Activated naive CD4-positive, alpha-beta T cell treated with Interleukin-2 at 50 U/mL for 16 hours (primary cell): ENCODE results near the gene HOXC5.
A peak's percentile ranks its signal among the peaks of the same experiment; 100 is the strongest.
"Not testable (repeated sequence)": the region's sequence is repeated elsewhere in the genome, so short reads cannot be mapped to it uniquely, and the experiment has no call there.

Experiments
- DNase-seq: peaks from one replicate; pipeline ENCODE4 v3.0.0-alpha.2; 2020

Gene HOXC5

GRCh38 chr12:54075974-54076373, 43.1 kb downstream of the HOXC5 start:
- no peak for DNase-seq

- DNase-seq, result not testable (repeated sequence)
Measured at GRCh38 chr12:54077843-54078242, 45.0 kb downstream of the HOXC5 start.

- not testable (repeated sequence) for DNase-seq
Measured at GRCh38 chr12:54079115-54079514, 46.3 kb downstream of the HOXC5 start.

- DNase-seq, result not testable (repeated sequence)
Measured at GRCh38 chr12:54080008-54080924, 47.4 kb downstream of the HOXC5 start.

GRCh38 chr12:54081053-54081514, 48.2 kb downstream of the HOXC5 start:
- peak; percentile 10 for DNase-seq

GRCh38 chr12:54081581-54082396, 48.9 kb downstream of the HOXC5 start:
- peak; percentile 5 for DNase-seq

- peak; percentile 41 for DNase-seq
Measured at GRCh38 chr12:54082397-54082892, 49.6 kb downstream of the HOXC5 start.
